ENCODE data around the gene CHORDC1.
"Not testable (repeated sequence)": the region's sequence is repeated elsewhere in the genome, so short reads cannot be mapped to it uniquely, and the experiment has no call there.

Gene CHORDC1

DNA sequence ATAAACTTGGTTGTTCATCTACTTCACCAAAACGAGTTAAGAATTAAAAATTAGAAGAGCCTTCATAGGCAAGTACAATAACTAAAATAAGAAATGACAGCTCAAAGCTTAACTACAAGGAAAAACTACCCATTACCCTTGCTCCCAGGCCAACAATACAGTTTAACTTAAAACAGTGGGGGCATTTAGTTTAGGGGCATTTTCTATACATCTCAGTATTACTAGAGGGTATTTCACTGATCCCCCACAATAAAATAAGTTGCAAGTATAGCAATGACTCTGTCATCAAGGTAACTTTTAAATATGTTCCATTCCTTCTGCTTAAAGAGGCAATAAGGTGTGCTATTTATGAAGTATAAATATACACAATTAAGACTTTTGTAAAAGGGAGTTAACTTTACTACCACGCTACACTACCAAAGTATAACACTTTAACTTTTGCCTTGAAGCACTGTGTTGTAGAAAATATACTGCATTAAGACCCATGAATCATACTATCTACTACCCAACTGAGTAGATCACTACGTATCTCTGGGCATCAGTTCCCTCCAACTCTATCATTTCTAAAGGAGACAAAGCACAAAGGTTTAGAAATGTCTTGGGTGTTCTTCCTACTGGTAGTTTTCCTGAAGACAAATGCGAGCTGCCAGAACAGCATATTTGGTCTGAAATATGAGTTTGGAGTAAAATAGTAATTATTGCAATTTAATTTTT lies 29.8 kb downstream of the CHORDC1 start:
- H3K27ac ChIP-seq = no peak overlapping the region
- TF ChIP-seq, protein P1, sequence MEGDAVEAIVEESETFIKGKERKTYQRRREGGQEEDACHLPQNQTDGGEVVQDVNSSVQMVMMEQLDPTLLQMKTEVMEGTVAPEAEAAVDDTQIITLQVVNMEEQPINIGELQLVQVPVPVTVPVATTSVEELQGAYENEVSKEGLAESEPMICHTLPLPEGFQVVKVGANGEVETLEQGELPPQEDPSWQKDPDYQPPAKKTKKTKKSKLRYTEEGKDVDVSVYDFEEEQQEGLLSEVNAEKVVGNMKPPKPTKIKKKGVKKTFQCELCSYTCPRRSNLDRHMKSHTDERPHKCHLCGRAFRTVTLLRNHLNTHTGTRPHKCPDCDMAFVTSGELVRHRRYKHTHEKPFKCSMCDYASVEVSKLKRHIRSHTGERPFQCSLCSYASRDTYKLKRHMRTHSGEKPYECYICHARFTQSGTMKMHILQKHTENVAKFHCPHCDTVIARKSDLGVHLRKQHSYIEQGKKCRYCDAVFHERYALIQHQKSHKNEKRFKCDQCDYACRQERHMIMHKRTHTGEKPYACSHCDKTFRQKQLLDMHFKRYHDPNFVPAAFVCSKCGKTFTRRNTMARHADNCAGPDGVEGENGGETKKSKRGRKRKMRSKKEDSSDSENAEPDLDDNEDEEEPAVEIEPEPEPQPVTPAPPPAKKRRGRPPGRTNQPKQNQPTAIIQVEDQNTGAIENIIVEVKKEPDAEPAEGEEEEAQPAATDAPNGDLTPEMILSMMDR (IDR thresholded peaks at IDR 0.05) = no peak
- TF ChIP-seq ZFX (IDR thresholded peaks at IDR 0.05; ENCODE audit: borderline replicate concordance) = no peak

DNA sequence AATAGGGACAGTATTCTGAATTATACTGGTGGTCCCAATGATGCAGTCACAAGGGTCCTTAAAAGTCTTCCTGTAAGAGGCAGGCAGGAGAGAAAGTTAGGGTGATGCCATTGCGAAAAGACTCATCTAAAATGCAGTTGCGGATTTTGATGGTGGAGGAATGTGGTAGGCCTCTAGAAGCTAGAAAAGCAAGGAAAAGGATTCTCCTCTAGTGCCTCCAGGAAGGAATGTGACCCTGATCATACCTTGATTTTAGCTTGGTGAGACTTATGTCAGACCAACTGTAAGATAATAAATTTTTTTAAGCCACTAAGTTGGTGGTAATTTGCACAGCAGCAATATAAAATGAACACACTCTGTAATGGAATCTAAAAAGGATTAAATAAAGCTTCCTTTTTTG lies 33.8 kb downstream of the CHORDC1 start:
- no peak overlapping the region for H3K27ac ChIP-seq
- no peak for TF ChIP-seq ZFX (IDR thresholded peaks at IDR 0.05; ENCODE audit: borderline replicate concordance)
- TF ChIP-seq, protein P1 (IDR thresholded peaks at IDR 0.05) = no peak

DNA sequence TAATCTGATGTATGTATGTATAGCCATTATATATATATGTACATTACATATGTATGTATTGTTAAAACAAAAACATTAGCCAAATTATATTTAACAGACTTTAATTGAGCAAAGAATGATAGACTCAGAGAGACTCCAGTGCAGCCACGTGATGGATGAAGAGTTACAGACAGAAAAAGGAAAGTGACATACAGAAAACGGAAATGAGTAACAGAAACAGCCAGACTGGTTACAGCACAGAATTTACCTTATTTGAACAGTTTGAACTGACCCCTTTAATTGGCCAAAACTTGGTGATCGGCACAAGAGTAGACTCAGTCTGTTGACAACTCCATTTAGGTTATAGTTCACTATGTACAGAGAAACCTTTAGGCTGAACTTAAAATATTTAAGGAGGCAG lies 35.0 kb downstream of the CHORDC1 start:
- H3K27ac ChIP-seq = no peak overlapping the region
- TF ChIP-seq, protein P1 (IDR thresholded peaks at IDR 0.05) = no peak
- TF ChIP-seq ZFX (IDR thresholded peaks at IDR 0.05; ENCODE audit: borderline replicate concordance) = no peak

DNA sequence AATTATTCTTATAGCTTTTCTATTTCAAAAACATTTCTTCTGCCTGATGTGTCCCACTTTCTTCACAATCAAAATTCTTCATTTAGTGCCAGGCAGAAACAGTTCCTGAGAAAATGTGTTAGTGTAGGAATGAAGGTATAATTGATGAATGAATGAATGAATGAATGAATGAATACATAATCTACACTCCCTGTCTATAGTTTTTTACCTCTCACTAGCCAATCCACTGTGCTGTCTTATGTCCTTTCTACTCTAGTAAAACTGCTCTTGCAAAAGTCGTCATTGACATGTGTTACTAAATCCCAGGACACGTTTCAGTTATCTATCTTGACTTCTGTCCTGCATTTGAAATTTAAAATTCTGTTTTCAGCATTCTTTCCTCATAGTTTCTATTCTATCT lies 42.9 kb downstream of the CHORDC1 start:
- TF ChIP-seq, protein P1 (IDR thresholded peaks at IDR 0.05) = no peak
- no peak for TF ChIP-seq ZFX (IDR thresholded peaks at IDR 0.05; ENCODE audit: borderline replicate concordance)
- no peak overlapping the region for H3K27ac ChIP-seq

DNA sequence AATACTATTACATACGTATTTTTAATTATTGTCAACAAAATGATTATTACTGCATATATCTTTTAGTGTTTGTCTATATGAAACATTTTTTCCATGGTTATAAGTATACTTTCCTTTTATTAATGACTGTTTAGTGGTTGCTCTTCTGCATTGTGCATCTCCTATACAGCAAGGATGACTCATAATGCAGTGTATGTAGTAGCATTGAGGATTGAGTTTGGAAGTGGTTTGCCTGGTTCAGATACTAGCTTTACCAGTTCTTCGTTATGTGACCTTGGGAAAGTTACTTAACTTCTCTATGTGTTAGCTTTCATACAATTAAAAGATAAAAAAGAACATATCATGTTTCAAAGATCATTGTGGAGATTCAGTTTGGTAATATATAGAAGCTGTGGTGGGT lies 44.1 kb downstream of the CHORDC1 start:
- TF ChIP-seq, protein P1 (IDR thresholded peaks at IDR 0.05) = no peak
- TF ChIP-seq ZFX (IDR thresholded peaks at IDR 0.05; ENCODE audit: borderline replicate concordance) = no peak
- peak overlapping the region; percentile 4; the same call in 1 of the 2 replicates for H3K27ac ChIP-seq

DNA sequence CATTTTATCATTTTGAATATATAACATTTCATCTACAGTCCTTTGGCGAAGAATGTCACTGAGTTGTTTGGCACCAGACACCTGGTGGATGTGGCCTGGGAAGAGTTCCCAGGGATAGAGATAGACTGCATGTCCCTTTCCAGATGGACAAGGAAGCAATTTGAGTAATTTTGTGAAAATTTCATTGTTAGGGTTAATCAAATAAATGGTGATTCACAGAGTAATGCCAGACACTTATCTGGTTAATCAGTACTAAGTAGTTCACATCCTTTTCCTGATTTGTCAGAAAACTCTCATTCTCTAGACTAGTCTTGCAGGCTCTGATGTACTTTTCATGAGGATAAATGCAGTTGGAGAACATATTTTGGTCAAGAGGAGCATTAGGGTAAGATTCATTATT lies 46.8 kb downstream of the CHORDC1 start:
- TF ChIP-seq, protein P1 (IDR thresholded peaks at IDR 0.05) = no peak
- TF ChIP-seq ZFX (IDR thresholded peaks at IDR 0.05; ENCODE audit: borderline replicate concordance) = no peak
- no peak overlapping the region for H3K27ac ChIP-seq

DNA sequence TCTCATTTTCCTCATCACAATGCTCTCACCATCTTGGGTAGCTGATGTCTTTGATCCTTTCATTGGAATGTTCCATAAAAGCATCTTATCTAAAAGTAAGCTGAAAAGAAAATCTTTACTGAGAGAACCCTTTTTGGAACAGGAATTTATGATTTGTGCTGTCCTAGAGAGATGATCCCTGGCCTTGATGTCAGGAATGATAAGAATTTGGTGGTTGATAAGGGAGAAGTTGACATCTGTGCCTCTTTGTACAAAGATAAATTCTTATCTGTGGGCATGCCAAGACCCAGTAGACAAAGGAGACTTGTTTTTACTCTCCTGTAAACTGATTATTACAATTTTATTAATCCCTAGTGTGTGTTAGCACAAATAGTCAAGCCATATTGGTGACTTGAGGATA lies 51.5 kb downstream of the CHORDC1 start:
- no peak for TF ChIP-seq ZFX (IDR thresholded peaks at IDR 0.05; ENCODE audit: borderline replicate concordance)
- no peak overlapping the region for H3K27ac ChIP-seq

DNA sequence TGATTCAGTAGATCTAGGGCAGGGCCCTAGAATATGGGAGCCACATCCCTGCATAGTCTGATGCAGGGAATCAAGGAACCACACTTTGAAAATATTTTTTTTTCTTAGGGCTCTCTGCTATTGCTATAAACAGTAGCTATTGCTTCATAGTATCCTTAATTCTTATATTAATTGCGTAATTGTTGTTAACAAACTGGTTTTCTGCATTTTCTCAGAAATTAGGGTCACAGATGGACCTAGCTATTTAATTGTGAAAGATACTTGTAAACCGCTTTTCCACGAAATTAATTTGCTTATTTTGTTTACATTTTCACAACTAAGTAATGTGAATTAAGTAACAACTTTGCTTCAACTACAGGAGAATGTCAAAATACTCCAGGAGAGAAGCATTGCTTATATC lies 54.3 kb downstream of the CHORDC1 start:
- no peak overlapping the region for H3K27ac ChIP-seq
- no peak for TF ChIP-seq ZFX (IDR thresholded peaks at IDR 0.05; ENCODE audit: borderline replicate concordance)
- TF ChIP-seq, protein P1 (IDR thresholded peaks at IDR 0.05) = no peak

DNA sequence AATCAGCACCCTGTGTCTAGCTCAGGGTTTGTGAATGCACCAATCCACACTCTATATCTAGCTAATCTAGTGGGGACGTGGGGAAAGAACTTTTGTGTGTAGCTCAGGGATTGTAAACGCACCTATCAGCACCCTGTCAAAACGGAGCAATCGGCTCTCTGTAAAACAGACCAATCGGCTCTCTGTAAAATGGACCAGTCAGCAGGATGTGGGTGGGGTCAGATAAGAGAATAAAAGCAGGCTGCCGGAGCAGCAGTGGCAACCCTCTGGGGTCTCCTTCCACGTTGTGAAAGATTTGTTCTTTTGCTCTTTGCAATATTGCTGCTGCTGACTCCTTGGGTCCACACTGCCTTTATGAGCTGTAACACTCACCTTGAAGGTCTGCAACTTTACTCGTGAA lies 55.1 kb downstream of the CHORDC1 start:
- H3K27ac ChIP-seq = not testable (repeated sequence)

DNA sequence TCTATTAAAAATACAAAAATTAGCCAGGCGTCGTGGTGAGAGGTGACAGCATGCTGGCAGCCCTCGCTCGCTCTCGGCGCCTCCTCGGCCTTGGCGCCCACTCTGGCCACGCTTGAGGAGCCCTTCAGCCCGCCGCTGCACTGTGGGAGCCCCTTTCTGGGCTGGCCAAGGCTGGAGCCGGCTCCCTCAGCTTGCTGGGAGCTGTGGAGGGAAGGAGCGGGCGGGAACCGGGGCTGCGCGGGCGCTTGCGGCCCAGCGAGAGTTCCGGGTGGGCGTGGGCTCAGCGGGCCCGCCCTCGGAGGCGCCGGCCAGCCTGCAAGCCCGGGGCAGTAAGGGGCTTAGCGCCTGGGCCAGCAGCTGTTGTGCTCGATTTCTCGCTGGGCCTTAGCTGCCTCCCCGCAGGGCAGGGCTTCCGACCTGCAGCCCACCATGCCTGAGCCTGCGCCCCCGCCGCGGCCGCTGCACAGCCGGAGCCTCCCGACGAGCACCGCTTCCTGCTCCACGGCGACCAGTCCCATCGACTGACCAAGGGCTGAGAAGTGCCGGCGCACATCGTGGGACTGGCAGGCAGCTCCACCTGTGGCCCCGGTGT lies 55.8 kb downstream of the CHORDC1 start:
- H3K27ac ChIP-seq = not testable (repeated sequence)

Data from 22Rv1 (cell line).